ENCODE data around the gene ROPN1L. TPM values are rescaled to one million over a fixed set of nuclear protein-coding genes. Genes with fewer than 3 reads are reported as not detected.

Gene ROPN1L
- polyA plus RNA-seq, result 6.9 and 13.0 TPM in 2 replicates

DNA sequence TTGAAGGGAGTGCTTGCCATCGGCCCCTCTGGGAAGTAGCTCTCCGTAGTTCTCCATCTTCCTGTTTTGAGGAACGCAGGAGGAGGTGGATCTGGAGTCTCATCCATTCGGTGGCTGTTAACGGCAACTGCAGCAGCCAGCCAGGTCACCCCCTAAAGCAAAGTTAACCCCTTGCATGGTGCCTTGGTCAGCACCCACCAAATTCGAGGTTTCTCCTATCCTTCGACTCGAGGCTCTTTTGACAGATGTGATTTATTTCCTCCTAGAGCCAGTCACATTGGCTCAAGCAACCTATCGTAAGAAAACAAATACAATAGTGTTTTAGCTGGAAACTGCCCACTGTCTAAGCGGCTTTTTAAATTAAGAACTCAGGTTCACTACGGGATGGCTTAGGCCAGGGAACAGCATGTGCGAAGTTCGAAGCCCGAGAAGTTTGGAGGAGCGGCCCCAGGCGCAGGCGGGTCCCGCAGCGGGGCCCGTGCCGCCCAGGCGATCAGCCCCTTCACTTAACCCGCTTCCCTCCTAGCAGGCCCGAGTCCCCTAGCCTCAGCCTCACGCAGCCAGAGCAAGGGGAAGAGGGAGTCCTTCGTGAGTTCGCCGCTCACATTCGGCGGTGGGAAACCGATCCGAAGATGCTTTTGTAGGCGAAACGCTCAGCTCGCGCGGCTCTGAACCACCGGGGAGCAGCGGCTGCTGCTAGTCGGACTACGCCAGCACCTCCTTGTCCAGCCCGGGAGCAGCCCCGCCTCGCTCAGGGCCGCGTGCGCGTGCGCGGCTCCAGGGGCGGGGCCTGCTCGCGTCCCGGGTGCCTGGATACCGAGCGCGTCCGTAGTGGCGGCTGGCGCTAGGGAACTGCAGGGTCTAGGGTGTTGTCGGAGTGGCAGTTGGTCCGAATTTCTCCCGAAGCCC is at the start of gene ROPN1L:
Gene ROPN1L, plus strand, starts transcription at position 797 of the 909 bp plus-strand sequence. CDS start 289 bp downstream, outside the sequence.

Other genes with a start within 250 kb of the ROPN1L start
- 23.2 and 40.7 TPM in 2 replicates for gene ATPSCKMT, start 192.0 kb upstream of the ROPN1L start, polyA plus RNA-seq
- 218 and 248 TPM in 2 replicates for gene CCT5, start 191.6 kb upstream of the ROPN1L start, polyA plus RNA-seq
- 16.3 and 16.6 TPM in 2 replicates for gene CMBL, start 134.0 kb upstream of the ROPN1L start, polyA plus RNA-seq
- 566 and 666 TPM in 2 replicates for gene MARCHF6, start 88.2 kb upstream of the ROPN1L start, polyA plus RNA-seq
- gene ANKRD33B, start 122.2 kb downstream of the ROPN1L start, polyA plus RNA-seq, result 4.2 TPM in 2 replicates

All from Purkinje cell (primary cell).